DOHH2 (cell line): ENCODE measurements around the gene AURKAIP1.

Source experiments
- H3F3A ChIP-seq: fragments of 200-600 bp; sonication (generic), shearing (Covaris generic); 2 replicates; pipeline ENCODE4 v1.6.0; 2016; ENCODE audit warnings: antibody characterized with exemption, mild to moderate bottlenecking; ENCODE audit not compliant: control insufficient read depth, insufficient read depth
- H3K27ac ChIP-seq: fragments of 200-600 bp; sonication (generic); 2 replicates; pipeline ENCODE4 v1.5.1; 2014; ENCODE audit warnings: low read depth, mild to moderate bottlenecking, low read length, moderate library complexity
- H3K27me3 ChIP-seq: fragments of 200-600 bp; sonication (generic); 2 replicates; pipeline ENCODE4 v1.6.1; 2014; ENCODE audit warnings: mild to moderate bottlenecking, low read length, mixed read lengths; ENCODE audit not compliant: control insufficient read depth
- H3K36me3 ChIP-seq: fragments of 200-600 bp; sonication (generic); 2 replicates; pipeline ENCODE4 v1.6.1; 2014; ENCODE audit warnings: mild to moderate bottlenecking, low read length, moderate library complexity, mixed read lengths; ENCODE audit not compliant: control insufficient read depth
- H3K4me1 ChIP-seq: fragments of 200-600 bp; sonication (generic); 2 replicates; pipeline ENCODE4 v1.6.1; 2014; ENCODE audit warnings: mild to moderate bottlenecking, low read length, mixed read lengths; ENCODE audit not compliant: control insufficient read depth
- H3K4me2 ChIP-seq: fragments of 200-600 bp; sonication (generic); 2 replicates; pipeline ENCODE4 v1.6.0; 2014; ENCODE audit warnings: mild to moderate bottlenecking, low read length, moderate library complexity
- H3K4me3 ChIP-seq: fragments of 200-600 bp; sonication (generic); 2 replicates; pipeline ENCODE4 v1.5.1; 2014; ENCODE audit warnings: mild to moderate bottlenecking, low read length, mixed read lengths
- H3K79me2 ChIP-seq: fragments of 200-600 bp; sonication (generic); 2 replicates; pipeline ENCODE4 v1.6.1; 2014; ENCODE audit warnings: mild to moderate bottlenecking, low read length, mixed read lengths; ENCODE audit not compliant: control insufficient read depth
- H3K9me2 ChIP-seq: fragments of 200-600 bp; sonication (generic); replicated peaks from 2 replicates; pipeline ENCODE4 v1.6.1; 2014; ENCODE audit warnings: mild to moderate bottlenecking, low read length, mixed read lengths; ENCODE audit not compliant: control insufficient read depth
- H3K9me3 ChIP-seq: fragments of 200-600 bp; sonication (generic); 2 replicates; pipeline ENCODE4 v1.6.1; 2014; ENCODE audit warnings: antibody characterized with exemption, low read length, mixed read lengths; ENCODE audit not compliant: control insufficient read depth, insufficient read depth
- H4K20me1 ChIP-seq: fragments of 200-600 bp; sonication (generic); 2 replicates; pipeline ENCODE4 v1.6.0; 2014; ENCODE audit warnings: low read depth, mild to moderate bottlenecking, antibody characterized with exemption, low read length, moderate library complexity; ENCODE audit not compliant: control insufficient read depth, insufficient read depth
- EZH2phosphoT487 ChIP-seq: fragments of 200-600 bp; sonication (generic); IDR thresholded peaks from 2 replicates; pipeline ENCODE4 v1.6.1; 2017; ENCODE audit warnings: borderline replicate concordance, mild to moderate bottlenecking, antibody characterized with exemption, low read length, moderate library complexity, mixed read lengths
- TF ChIP-seq, protein P1 (sequence below): fragments of 200-600 bp; sonication (generic); IDR thresholded peaks from one replicate; pipeline ENCODE4 v1.5.1; 2014; ENCODE audit warnings: antibody characterized with exemption, mild to moderate bottlenecking, low read depth, low read length; ENCODE audit not compliant: poor library complexity, severe bottlenecking

AURKAIP1 gene

DNA sequence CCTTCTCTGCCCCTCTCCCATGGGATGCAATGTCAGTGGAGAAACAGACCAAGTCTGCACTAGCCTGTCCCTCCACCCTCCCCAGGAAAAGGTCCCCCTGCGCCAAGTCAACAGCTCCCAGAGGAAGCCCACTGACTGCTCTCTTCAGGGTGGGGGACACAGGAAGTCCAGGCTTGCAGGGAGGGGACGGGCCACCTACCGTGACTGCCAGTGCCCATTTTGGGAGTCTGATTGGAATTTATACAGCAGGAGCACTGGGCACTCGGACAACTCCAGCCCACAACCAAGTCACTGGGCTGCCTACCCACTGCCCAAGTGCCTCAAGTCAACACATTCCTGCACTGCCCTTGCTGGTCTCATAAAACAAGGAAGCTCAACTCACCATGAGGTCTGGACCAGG is 18.0 kb upstream of the AURKAIP1 start:
- no peaks in the 10 kb centered on the region for H3K27me3 ChIP-seq
- H3K79me2 ChIP-seq, result peaks cover 55% of the 10 kb centered on the region
- H3K27ac ChIP-seq, result no peak overlapping the region
- TF ChIP-seq, protein P1, sequence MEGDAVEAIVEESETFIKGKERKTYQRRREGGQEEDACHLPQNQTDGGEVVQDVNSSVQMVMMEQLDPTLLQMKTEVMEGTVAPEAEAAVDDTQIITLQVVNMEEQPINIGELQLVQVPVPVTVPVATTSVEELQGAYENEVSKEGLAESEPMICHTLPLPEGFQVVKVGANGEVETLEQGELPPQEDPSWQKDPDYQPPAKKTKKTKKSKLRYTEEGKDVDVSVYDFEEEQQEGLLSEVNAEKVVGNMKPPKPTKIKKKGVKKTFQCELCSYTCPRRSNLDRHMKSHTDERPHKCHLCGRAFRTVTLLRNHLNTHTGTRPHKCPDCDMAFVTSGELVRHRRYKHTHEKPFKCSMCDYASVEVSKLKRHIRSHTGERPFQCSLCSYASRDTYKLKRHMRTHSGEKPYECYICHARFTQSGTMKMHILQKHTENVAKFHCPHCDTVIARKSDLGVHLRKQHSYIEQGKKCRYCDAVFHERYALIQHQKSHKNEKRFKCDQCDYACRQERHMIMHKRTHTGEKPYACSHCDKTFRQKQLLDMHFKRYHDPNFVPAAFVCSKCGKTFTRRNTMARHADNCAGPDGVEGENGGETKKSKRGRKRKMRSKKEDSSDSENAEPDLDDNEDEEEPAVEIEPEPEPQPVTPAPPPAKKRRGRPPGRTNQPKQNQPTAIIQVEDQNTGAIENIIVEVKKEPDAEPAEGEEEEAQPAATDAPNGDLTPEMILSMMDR, result no peak
- TF ChIP-seq EZH2phosphoT487, result no peak
- no peaks in the 10 kb centered on the region for H3K9me2 ChIP-seq
- peaks cover 11% of the 10 kb centered on the region for H3K4me1 ChIP-seq
- no peaks in the 10 kb centered on the region for H3F3A ChIP-seq
- H3K36me3 ChIP-seq, result peaks cover 91% of the 10 kb centered on the region
- H3K9me3 ChIP-seq, result no peaks in the 10 kb centered on the region
- H3K4me3 ChIP-seq, result no peak overlapping the region
- no peak overlapping the region for H3K4me2 ChIP-seq
- H4K20me1 ChIP-seq, result peaks cover 3% of the 10 kb centered on the region; the same call in 1 of the 2 replicates

DNA sequence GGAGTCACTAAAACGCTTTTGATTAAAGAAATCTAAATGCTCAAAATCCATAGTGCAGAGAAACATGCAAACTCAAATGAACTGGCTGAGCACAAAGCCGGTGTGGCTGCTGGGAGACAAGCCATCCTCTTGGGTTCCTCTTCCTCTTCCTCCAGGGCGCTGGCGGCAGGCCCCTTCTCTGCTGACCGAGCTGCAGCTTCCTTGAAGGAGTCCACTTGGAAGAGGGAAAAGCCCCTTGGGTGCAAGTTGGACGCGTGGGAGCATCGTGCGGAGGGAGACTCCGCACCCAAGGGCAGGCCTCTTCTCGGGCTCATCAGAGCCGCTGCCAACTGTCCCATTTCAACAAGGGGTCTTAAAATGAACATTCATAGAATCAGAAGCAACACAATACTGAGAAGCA is 16.2 kb upstream of the AURKAIP1 start:
- no peak overlapping the region for H3K27ac ChIP-seq
- peaks cover 97% of the 10 kb centered on the region for H3K36me3 ChIP-seq
- no peaks in the 10 kb centered on the region for H3F3A ChIP-seq
- no peaks in the 10 kb centered on the region for H3K9me3 ChIP-seq
- peaks cover 44% of the 10 kb centered on the region for H3K79me2 ChIP-seq
- H3K4me2 ChIP-seq, result no peak overlapping the region
- TF ChIP-seq, protein P1, result no peak
- no peak for TF ChIP-seq EZH2phosphoT487
- H3K4me3 ChIP-seq, result no peak overlapping the region
- no peaks in the 10 kb centered on the region for H3K27me3 ChIP-seq
- H3K9me2 ChIP-seq, result no peaks in the 10 kb centered on the region
- peaks cover 3% of the 10 kb centered on the region for H4K20me1 ChIP-seq
- no peaks in the 10 kb centered on the region for H3K4me1 ChIP-seq

DNA sequence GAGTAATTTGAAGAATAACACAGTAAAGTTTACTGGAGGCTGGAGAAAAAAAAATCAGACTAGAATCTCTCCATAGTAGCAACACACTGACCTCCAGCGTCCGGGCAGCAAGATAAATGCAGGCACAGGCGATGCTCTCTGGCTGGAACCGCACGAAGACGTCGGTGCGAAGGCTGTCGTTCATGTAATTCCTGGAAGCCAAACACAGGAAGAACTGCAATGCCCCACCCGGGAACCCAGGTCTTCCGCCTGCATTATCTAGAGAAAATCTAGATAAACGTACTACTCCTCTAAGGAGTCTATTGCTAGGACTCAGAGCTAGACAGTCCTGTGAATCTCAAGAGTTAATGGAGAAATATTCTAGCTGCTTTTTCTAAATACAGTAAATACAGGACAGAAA is 15.7 kb upstream of the AURKAIP1 start:
- H3F3A ChIP-seq, result no peaks in the 10 kb centered on the region
- H3K27me3 ChIP-seq, result no peaks in the 10 kb centered on the region
- H3K79me2 ChIP-seq, result peaks cover 43% of the 10 kb centered on the region
- no peak overlapping the region for H3K4me2 ChIP-seq
- H3K9me3 ChIP-seq, result no peaks in the 10 kb centered on the region
- peaks cover 3% of the 10 kb centered on the region for H4K20me1 ChIP-seq
- no peaks in the 10 kb centered on the region for H3K9me2 ChIP-seq
- no peak overlapping the region for H3K4me3 ChIP-seq
- H3K36me3 ChIP-seq, result peaks cover 97% of the 10 kb centered on the region
- H3K4me1 ChIP-seq, result no peaks in the 10 kb centered on the region
- no peak for TF ChIP-seq EZH2phosphoT487
- TF ChIP-seq, protein P1, result no peak
- no peak overlapping the region for H3K27ac ChIP-seq
